HEK293 (cell line): Measurements from ENCODE around the gene SUN5.

Source experiments
- CTCF ChIA-PET: fragments of 350-600 bp; formaldehyde crosslinking; extraction: SDS; loops from one replicate; lab custom pipeline; 2021; ENCODE audit warnings: antibody characterized with exemption; lab: Yijun Ruan, JAX
- POLR2A ChIA-PET: fragments of 300-600 bp; formaldehyde crosslinking; extraction: SDS; loops from one replicate; lab custom pipeline; 2020; ENCODE audit warnings: antibody characterized with exemption, inconsistent platforms; lab: Yijun Ruan, JAX
- H3K27ac ChIP-seq: fragments of 200-500 bp; sonication (Bioruptor generic); 2 replicates; pipeline ENCODE4 v1.5.1; 2014; ENCODE audit warnings: low read depth, low read length, control low read depth, inconsistent platforms; ENCODE audit errors: extremely low read depth
- H3K36me3 ChIP-seq, 2 experiments: fragments of 200-500 bp in 1 of 2; sonication (Bioruptor generic) in 1 of 2; 1 replicate in 1 of 2; 2 replicates in 1 of 2; pipeline ENCODE4 v1.5.1; 2014 to 2017; ENCODE audit warnings: inconsistent platforms in 2 of 2, low read length in 2 of 2; ENCODE audit not compliant: control insufficient read depth in 2 of 2, insufficient read depth in 1 of 2
- H3K4me1 ChIP-seq: fragments of 200-500 bp; sonication (Bioruptor generic); 2 replicates; pipeline ENCODE4 v1.5.1; 2014; ENCODE audit warnings: mild to moderate bottlenecking, low read length, inconsistent platforms; ENCODE audit not compliant: control insufficient read depth, insufficient read depth
- H3K4me3 ChIP-seq: 2 replicates; pipeline ENCODE4 v1.5.1; 2011; ENCODE audit warnings: low read depth, mild to moderate bottlenecking, control low read depth, low read length, moderate library complexity
- H3K9me3 ChIP-seq: fragments of 200-500 bp; sonication (Bioruptor generic); 2 replicates; pipeline ENCODE4 v1.5.1; 2014; ENCODE audit warnings: low read depth, low read length, inconsistent platforms; ENCODE audit not compliant: control insufficient read depth, insufficient read depth
- GLI4 ChIP-seq: fragments of 450-650 bp; formaldehyde crosslinking; IDR thresholded peaks from 2 replicates; pipeline ENCODE4 v1.5.1; 2016; ENCODE audit warnings: missing biosample characterization, missing genetic modification characterization
- KLF1 ChIP-seq: fragments of 450-650 bp; formaldehyde crosslinking; IDR thresholded peaks from 2 replicates; pipeline ENCODE4 v1.5.1; 2016; ENCODE audit warnings: missing biosample characterization, missing genetic modification characterization
- KLF8 ChIP-seq: fragments of 450-650 bp; formaldehyde crosslinking; IDR thresholded peaks from 2 replicates; pipeline ENCODE4 v1.5.1; 2016; ENCODE audit warnings: missing biosample characterization, missing genetic modification characterization
- MYNN ChIP-seq: fragments of 450-650 bp; formaldehyde crosslinking; IDR thresholded peaks from 2 replicates; pipeline ENCODE4 v1.5.1; 2016; ENCODE audit warnings: missing biosample characterization, missing genetic modification characterization, borderline replicate concordance
- SALL2 ChIP-seq: fragments of 450-650 bp; formaldehyde crosslinking; IDR thresholded peaks from 2 replicates; pipeline ENCODE4 v1.5.0; 2017; ENCODE audit warnings: missing biosample characterization, mild to moderate bottlenecking, missing genetic modification characterization, borderline replicate concordance
- SP7 ChIP-seq: fragments of 450-650 bp; formaldehyde crosslinking; IDR thresholded peaks from 2 replicates; pipeline ENCODE4 v1.5.1; 2016; ENCODE audit warnings: missing biosample characterization, missing genetic modification characterization
- ZFP3 ChIP-seq: fragments of 450-650 bp; formaldehyde crosslinking; IDR thresholded peaks from 2 replicates; pipeline ENCODE4 v1.5.1; 2016; ENCODE audit warnings: low read depth, missing biosample characterization, missing genetic modification characterization
- ZNF175 ChIP-seq: fragments of 450-650 bp; formaldehyde crosslinking; IDR thresholded peaks from 2 replicates; pipeline ENCODE4 v1.5.1; 2016; ENCODE audit warnings: missing biosample characterization, missing genetic modification characterization
- ZNF214 ChIP-seq: fragments of 450-650 bp; formaldehyde crosslinking; IDR thresholded peaks from 2 replicates; pipeline ENCODE4 v1.5.1; 2017; ENCODE audit warnings: missing biosample characterization, mild to moderate bottlenecking, missing genetic modification characterization, borderline replicate concordance
- ZNF324 ChIP-seq: fragments of 450-650 bp; formaldehyde crosslinking; IDR thresholded peaks from 2 replicates; pipeline ENCODE4 v1.5.1; 2016; ENCODE audit warnings: missing biosample characterization, missing genetic modification characterization
- ZNF394 ChIP-seq: fragments of 450-650 bp; formaldehyde crosslinking; IDR thresholded peaks from 2 replicates; pipeline ENCODE4 v1.5.1; 2016; ENCODE audit warnings: missing biosample characterization, missing genetic modification characterization, mild to moderate bottlenecking, moderate library complexity, borderline replicate concordance
- ZNF488 ChIP-seq: fragments of 450-650 bp; formaldehyde crosslinking; IDR thresholded peaks from 2 replicates; pipeline ENCODE4 v1.5.1; 2016; ENCODE audit warnings: missing biosample characterization, missing genetic modification characterization
- ZNF518A ChIP-seq: fragments of 450-650 bp; formaldehyde crosslinking; conservative IDR thresholded peaks from 2 replicates; pipeline ENCODE4 v1.5.1; 2016; ENCODE audit warnings: low read depth, missing biosample characterization, missing genetic modification characterization
- ZNF560 ChIP-seq: fragments of 450-650 bp; formaldehyde crosslinking; IDR thresholded peaks from 2 replicates; pipeline ENCODE4 v1.5.1; 2017; ENCODE audit warnings: missing biosample characterization, missing genetic modification characterization, borderline replicate concordance
- ZNF580 ChIP-seq: fragments of 450-650 bp; formaldehyde crosslinking; IDR thresholded peaks from 2 replicates; pipeline ENCODE4 v1.5.1; 2016; ENCODE audit warnings: missing biosample characterization, missing genetic modification characterization
- ZNF623 ChIP-seq: fragments of 450-650 bp; formaldehyde crosslinking; IDR thresholded peaks from 2 replicates; pipeline ENCODE4 v1.5.1; 2016; ENCODE audit warnings: missing biosample characterization, missing genetic modification characterization
- ZNF645 ChIP-seq: fragments of 450-650 bp; formaldehyde crosslinking; IDR thresholded peaks from 2 replicates; pipeline ENCODE4; 2016; ENCODE audit warnings: missing biosample characterization, missing genetic modification characterization
- ZNF654 ChIP-seq: fragments of 450-650 bp; formaldehyde crosslinking; IDR thresholded peaks from 2 replicates; pipeline ENCODE4 v1.5.1; 2016; ENCODE audit warnings: low read depth, missing biosample characterization, missing genetic modification characterization
- ZNF777 ChIP-seq: fragments of 450-650 bp; formaldehyde crosslinking; IDR thresholded peaks from 2 replicates; pipeline ENCODE4 v1.5.1; 2017; ENCODE audit warnings: missing biosample characterization, missing genetic modification characterization, borderline replicate concordance
- ZSCAN18 ChIP-seq: fragments of 450-650 bp; formaldehyde crosslinking; IDR thresholded peaks from 2 replicates; pipeline ENCODE4 v1.5.1; 2016; ENCODE audit warnings: missing biosample characterization, missing genetic modification characterization
- ZSCAN30 ChIP-seq: fragments of 450-650 bp; IDR thresholded peaks from 2 replicates; pipeline ENCODE4 v1.5.1; 2018; ENCODE audit warnings: missing biosample characterization, mild to moderate bottlenecking, missing genetic modification characterization, moderate library complexity

Gene SUN5

GRCh38 chr20:32995802-32996201, 8.4 kb downstream of the SUN5 start:
- Histone ChIP-seq H3K27ac (no peak overlapping the region), H3K9me3 (no peaks in the 10 kb centered on the region), H3K4me3 (no peak overlapping the region), H3K4me1 (no peaks in the 10 kb centered on the region), H3K36me3 (no peaks in the 10 kb centered on the region)
- ChIA-PET CTCF (interaction anchor here (0.6 to 1.3 kb wide), 4 partner anchors 10 to 207 kb away, joined by 3 to 5 read pairs (median 4); no protein-coding TSS in a partner anchor), POLR2A (no interaction called here)
- TF ChIP-seq ZNF488 (no peak), ZSCAN30 (tag by site-specific recombination) (no peak), ZNF623 (no peak), GLI4 (no peak), ZNF175 (tag by site-specific recombination) (no peak), KLF8 (tag by site-specific recombination) (no peak), SP7 (tag by site-specific recombination) (no peak), ZNF394 (tag by site-specific recombination) (no peak)

- no peaks in the 10 kb centered on the region for H3K9me3 ChIP-seq
- no peak overlapping the region for H3K27ac ChIP-seq
- no peak overlapping the region for H3K4me3 ChIP-seq
- H3K4me1 ChIP-seq = no peaks in the 10 kb centered on the region
- CTCF ChIA-PET = interaction anchor here (0.6 to 0.8 kb wide), 2 partner anchors 81 to 114 kb away, joined by 3 read pairs; no protein-coding TSS in a partner anchor
- no peaks in the 10 kb centered on the region for H3K36me3 ChIP-seq
- POLR2A ChIA-PET = no interaction called here
- TF ChIP-seq KLF1 (tag by site-specific recombination) (no peak), ZNF645 (no peak), ZNF777 (tag by site-specific recombination) (no peak), ZNF654 (no peak), ZNF518A (tag by site-specific recombination) (no peak), SALL2 (tag by site-specific recombination) (no peak), ZNF214 (tag by site-specific recombination) (no peak), ZSCAN30 (tag by site-specific recombination) (no peak), ZNF324 (tag by site-specific recombination) (no peak), ZSCAN18 (tag by site-specific recombination) (no peak), ZFP3 (no peak), MYNN (tag by site-specific recombination) (no peak), ZNF560 (tag by site-specific recombination) (no peak), ZNF580 (tag by site-specific recombination) (no peak)
Measured at GRCh38 chr20:32993496-32994050, 10.7 kb downstream of the SUN5 start.
